ENCODE data around the gene GAPVD1.
"Not testable (repeated sequence)": the region's sequence is repeated elsewhere in the genome, so short reads cannot be mapped to it uniquely, and the experiment has no call there.

GAPVD1 gene

GRCh38 chr9:125261501-125262293, at the start of gene GAPVD1:
Gene GAPVD1, plus strand, starts transcription at chr9:125261826. Its CDS starts 37,096 bp downstream, at chr9:125298922.
- H3K4me3 Mint-ChIP-seq, result peak within 1 kb of the TSS; percentile 98
- peaks cover 8% of the 10 kb centered on the region for H3K36me3 Mint-ChIP-seq
- no peaks in the 10 kb centered on the region for H3K9me3 Mint-ChIP-seq (ENCODE audit: low read depth)
- H3K27me3 Mint-ChIP-seq, result no peaks in the 10 kb centered on the region
- peak within 1 kb of the TSS; percentile 92 for H3K27ac Mint-ChIP-seq
- H3K4me1 Mint-ChIP-seq (ENCODE audit: low read depth), result peaks cover 33% of the 10 kb centered on the region

GRCh38 chr9:125214186-125214585, 47.4 kb upstream of the GAPVD1 start:
- no peak overlapping the region for H3K4me3 Mint-ChIP-seq
- H3K4me1 Mint-ChIP-seq (ENCODE audit: low read depth), result peaks cover 3% of the 10 kb centered on the region
- peaks cover 17% of the 10 kb centered on the region for H3K36me3 Mint-ChIP-seq
- H3K27ac Mint-ChIP-seq, result no peak overlapping the region
- H3K27me3 Mint-ChIP-seq, result no peaks in the 10 kb centered on the region
- H3K9me3 Mint-ChIP-seq (ENCODE audit: low read depth), result no peaks in the 10 kb centered on the region

- no peaks in the 10 kb centered on the region for H3K27me3 Mint-ChIP-seq
- H3K27ac Mint-ChIP-seq, result no peak overlapping the region
- H3K4me1 Mint-ChIP-seq (ENCODE audit: low read depth), result peaks cover 3% of the 10 kb centered on the region
- peaks cover 11% of the 10 kb centered on the region for H3K36me3 Mint-ChIP-seq
- no peak overlapping the region for H3K4me3 Mint-ChIP-seq
- H3K9me3 Mint-ChIP-seq (ENCODE audit: low read depth), result no peaks in the 10 kb centered on the region
Measured at GRCh38 chr9:125218621-125219020, 43.0 kb upstream of the GAPVD1 start.

- H3K27me3 Mint-ChIP-seq; H3K4me3 Mint-ChIP-seq; H3K9me3 Mint-ChIP-seq (ENCODE audit: low read depth); H3K36me3 Mint-ChIP-seq; H3K4me1 Mint-ChIP-seq (ENCODE audit: low read depth); H3K27ac Mint-ChIP-seq: not testable (repeated sequence)
Measured at GRCh38 chr9:125224858-125225257, 36.8 kb upstream of the GAPVD1 start.

- no peak overlapping the region for H3K27ac Mint-ChIP-seq
- no peaks in the 10 kb centered on the region for H3K36me3 Mint-ChIP-seq
- H3K4me3 Mint-ChIP-seq, result no peak overlapping the region
Measured at GRCh38 chr9:125227761-125228160, 33.9 kb upstream of the GAPVD1 start.

GRCh38 chr9:125233678-125234077, 27.9 kb upstream of the GAPVD1 start:
- Mint-ChIP-seq H3K4me3 (no peak overlapping the region), H3K36me3 (peaks cover 21% of the 10 kb centered on the region), H3K9me3 (ENCODE audit: low read depth) (no peaks in the 10 kb centered on the region)

More at GRCh38 chr9:125227761-125228160, 33.9 kb upstream of the GAPVD1 start:
- Mint-ChIP-seq H3K9me3 (ENCODE audit: low read depth) (no peaks in the 10 kb centered on the region), H3K4me1 (ENCODE audit: low read depth) (no peaks in the 10 kb centered on the region), H3K27me3 (no peaks in the 10 kb centered on the region)

GRCh38 chr9:125234099-125234498, 27.5 kb upstream of the GAPVD1 start:
- not testable (repeated sequence) for H3K27me3 Mint-ChIP-seq; H3K27ac Mint-ChIP-seq; H3K9me3 Mint-ChIP-seq (ENCODE audit: low read depth); H3K4me3 Mint-ChIP-seq
- H3K36me3 Mint-ChIP-seq, result peaks cover 25% of the 10 kb centered on the region
- peaks cover 46% of the 10 kb centered on the region for H3K4me1 Mint-ChIP-seq (ENCODE audit: low read depth)

More at GRCh38 chr9:125233678-125234077, 27.9 kb upstream of the GAPVD1 start:
- peaks cover 42% of the 10 kb centered on the region for H3K4me1 Mint-ChIP-seq (ENCODE audit: low read depth)
- no peaks in the 10 kb centered on the region for H3K27me3 Mint-ChIP-seq
- H3K27ac Mint-ChIP-seq, result peak overlapping the region; percentile 23

GRCh38 chr9:125235804-125236519, 25.7 kb upstream of the GAPVD1 start:
- peak overlapping the region; percentile 98 for H3K4me3 Mint-ChIP-seq

GRCh38 chr9:125236520-125237159, 25.0 kb upstream of the GAPVD1 start:
- not testable (repeated sequence) for H3K9me3 Mint-ChIP-seq (ENCODE audit: low read depth); H3K27me3 Mint-ChIP-seq
- Mint-ChIP-seq H3K27ac (peak overlapping the region; percentile 71), H3K36me3 (peaks cover 33% of the 10 kb centered on the region), H3K4me1 (ENCODE audit: low read depth) (peaks cover 49% of the 10 kb centered on the region), H3K4me3 (peak overlapping the region; percentile 98)

More at GRCh38 chr9:125235804-125236519, 25.7 kb upstream of the GAPVD1 start:
- H3K9me3 Mint-ChIP-seq (ENCODE audit: low read depth), result no peaks in the 10 kb centered on the region
- peak overlapping the region; percentile 71 for H3K27ac Mint-ChIP-seq
- H3K36me3 Mint-ChIP-seq, result peaks cover 31% of the 10 kb centered on the region
- no peaks in the 10 kb centered on the region for H3K27me3 Mint-ChIP-seq
- H3K4me1 Mint-ChIP-seq (ENCODE audit: low read depth), result peaks cover 49% of the 10 kb centered on the region

GRCh38 chr9:125238127-125238914, 23.3 kb upstream of the GAPVD1 start:
- Mint-ChIP-seq H3K27me3 (no peaks in the 10 kb centered on the region), H3K4me1 (ENCODE audit: low read depth) (peaks cover 57% of the 10 kb centered on the region), H3K9me3 (ENCODE audit: low read depth) (no peaks in the 10 kb centered on the region), H3K27ac (peak overlapping the region; percentile 71), H3K36me3 (peaks cover 33% of the 10 kb centered on the region), H3K4me3 (peak overlapping the region; percentile 98)

- H3K9me3 Mint-ChIP-seq (ENCODE audit: low read depth), result no peaks in the 10 kb centered on the region
- H3K27me3 Mint-ChIP-seq, result no peaks in the 10 kb centered on the region
- peak overlapping the region; percentile 71 for H3K27ac Mint-ChIP-seq
- H3K4me3 Mint-ChIP-seq, result peak overlapping the region; percentile 98
- peaks cover 33% of the 10 kb centered on the region for H3K36me3 Mint-ChIP-seq
- peaks cover 59% of the 10 kb centered on the region for H3K4me1 Mint-ChIP-seq (ENCODE audit: low read depth)
Measured at GRCh38 chr9:125238915-125239446, 22.6 kb upstream of the GAPVD1 start.

- H3K27ac Mint-ChIP-seq, result peak overlapping the region; percentile 98
- H3K36me3 Mint-ChIP-seq, result peaks cover 33% of the 10 kb centered on the region
- H3K4me1 Mint-ChIP-seq (ENCODE audit: low read depth), result peaks cover 58% of the 10 kb centered on the region
- no peaks in the 10 kb centered on the region for H3K9me3 Mint-ChIP-seq (ENCODE audit: low read depth)
- H3K4me3 Mint-ChIP-seq, result peak overlapping the region; percentile 98
- no peaks in the 10 kb centered on the region for H3K27me3 Mint-ChIP-seq
Measured at GRCh38 chr9:125239631-125240597, 21.7 kb upstream of the GAPVD1 start.

- no peaks in the 10 kb centered on the region for H3K27me3 Mint-ChIP-seq
- H3K36me3 Mint-ChIP-seq, result peaks cover 29% of the 10 kb centered on the region
- peak overlapping the region; percentile 98 for H3K4me3 Mint-ChIP-seq
- peak overlapping the region; percentile 98 for H3K27ac Mint-ChIP-seq
- H3K4me1 Mint-ChIP-seq (ENCODE audit: low read depth), result peaks cover 51% of the 10 kb centered on the region
- H3K9me3 Mint-ChIP-seq (ENCODE audit: low read depth), result no peaks in the 10 kb centered on the region
Measured at GRCh38 chr9:125240649-125240999, 21.0 kb upstream of the GAPVD1 start.

Data from activated naive CD8-positive, alpha-beta T cell (primary cell).